GM12878 (cell line): Measurements from ENCODE around the gene ATP5MK. TPM values are rescaled to one million over a fixed set of nuclear protein-coding genes. Genes with fewer than 3 reads are reported as not detected.
A peak's percentile ranks its signal among the peaks of the same experiment; 100 is the strongest.

ENCODE experiments used
- EGR1 ChIP-seq, 2 experiments: IDR thresholded peaks; 1 replicate in 1 of 2; 2 replicates in 1 of 2; pipeline ENCODE4 v1.6.1; 2011 to 2012; ENCODE audit warnings: low read depth in 2 of 2, low read length in 2 of 2, borderline replicate concordance in 1 of 2, mild to moderate bottlenecking in 1 of 2, moderate library complexity in 1 of 2
- GABPA ChIP-seq: IDR thresholded peaks from 2 replicates; pipeline ENCODE4 v1.6.1; 2014; ENCODE audit warnings: antibody characterized with exemption, low read depth, mild to moderate bottlenecking, inconsistent platforms
- JUND ChIP-seq: IDR thresholded peaks from 2 replicates; pipeline ENCODE4 v1.6.1; 2012; ENCODE audit warnings: low read depth, mild to moderate bottlenecking, low read length, improper control_type of control experiment, moderate library complexity
- MEF2B ChIP-seq: fragments of 450-650 bp; IDR thresholded peaks from 2 replicates; pipeline ENCODE4 v1.6.1; 2018; ENCODE audit warnings: mild to moderate bottlenecking, moderate library complexity; ENCODE audit not compliant: partially characterized antibody, poor library complexity, severe bottlenecking
- PBX3 ChIP-seq: IDR thresholded peaks from 2 replicates; pipeline ENCODE4 v1.6.1; 2011; ENCODE audit warnings: mild to moderate bottlenecking, low read depth, low read length, moderate library complexity; ENCODE audit not compliant: insufficient replicate concordance
- POLR2A ChIP-seq: IDR thresholded peaks from 2 replicates; pipeline ENCODE4 v1.6.1; 2011; ENCODE audit warnings: low read depth, mild to moderate bottlenecking, low read length
- RFX5 ChIP-seq: IDR thresholded peaks from 2 replicates; pipeline ENCODE4 v1.6.1; 2011; ENCODE audit warnings: low read depth, low read length, improper control_type of control experiment
- RUNX3 ChIP-seq: IDR thresholded peaks from 2 replicates; pipeline ENCODE4 v1.6.1; 2012; ENCODE audit warnings: low read length, inconsistent platforms
- SIN3A ChIP-seq: IDR thresholded peaks from 2 replicates; pipeline ENCODE4 v1.6.1; 2012; ENCODE audit warnings: low read depth, low read length, improper control_type of control experiment
- SKIL ChIP-seq: fragments of 450-650 bp; IDR thresholded peaks from 2 replicates; pipeline ENCODE4 v1.6.1; 2017; ENCODE audit warnings: mild to moderate bottlenecking, low read depth, inconsistent platforms; ENCODE audit not compliant: poor library complexity, severe bottlenecking
- SMAD5 ChIP-seq: IDR thresholded peaks from 2 replicates; pipeline ENCODE4 v1.6.1; 2016; ENCODE audit warnings: antibody characterized with exemption, low read depth
- SP1 ChIP-seq: IDR thresholded peaks from one replicate; pipeline ENCODE4 v1.6.1; 2011; ENCODE audit warnings: low read depth, low read length
- STAT1 ChIP-seq: fragments of 450-650 bp; conservative IDR thresholded peaks from 2 replicates; pipeline ENCODE4 v1.6.1; 2014; ENCODE audit warnings: antibody characterized with exemption, mild to moderate bottlenecking
- USF2 ChIP-seq: IDR thresholded peaks from 2 replicates; pipeline ENCODE4 v1.6.1; 2011; ENCODE audit warnings: low read depth, low read length, improper control_type of control experiment, borderline replicate concordance
- ZBTB4 ChIP-seq: fragments of 450-650 bp; formaldehyde crosslinking; IDR thresholded peaks from 2 replicates; pipeline ENCODE4 v1.4.0; 2022; ENCODE audit warnings: mild to moderate bottlenecking, moderate library complexity
- ZBTB40 ChIP-seq: fragments of 450-650 bp; IDR thresholded peaks from 2 replicates; pipeline ENCODE4 v1.6.1; 2016; ENCODE audit warnings: mild to moderate bottlenecking, moderate library complexity, borderline replicate concordance
- ZNF384 ChIP-seq: IDR thresholded peaks from 2 replicates; pipeline ENCODE4 v1.6.1; 2012; ENCODE audit warnings: low read depth, mild to moderate bottlenecking, low read length, improper control_type of control experiment, borderline replicate concordance
- polyA plus RNA-seq, 11 experiments: library from polyadenylated mRNA; depleted of rRNA in 4 of 11; unstranded in 6 of 11; stranded (reverse) in 5 of 11; fragments of >200 nt; fragmentation: Nextera tagmentation in 4 of 11; fragmentation: Illumina TruSeq in 1 of 11; extraction: Ambion mirVana in 4 of 11; extraction: Trizol in 1 of 11; gene quantifications; 1 replicate in 1 of 11; 2 replicates in 10 of 11; pipeline versions ENCODE4 v1.2.1 to v1.2.3, GENCODE V29; 2011 to 2016; ENCODE audit warnings: inconsistent platforms in 2 of 11, missing spikeins in 2 of 11, low read depth in 1 of 11
- total RNA-seq, 4 experiments: library from RNA; depleted of rRNA in 3 of 4; stranded (reverse); fragments of >200 nt in 3 of 4; fragmentation: Illumina TruSeq in 1 of 4; extraction: Trizol in 1 of 4; gene quantifications; 2 replicates each; pipeline versions ENCODE4 v1.2.1 to v1.2.3, GENCODE V29; 2013 to 2021

Gene ATP5MK
- total and polyA plus RNA-seq, 10 of the 15 experiments (the other 5 are each of a cell fraction or from before 2014, with no cell fraction given), result 240 to 1,790 (median 626) TPM

- no peak for TF ChIP-seq STAT1
- TF ChIP-seq ZBTB4 (CRISPR knock-in tag), result no peak
- peak; percentile 85 for TF ChIP-seq RUNX3
- peak; percentile 99 for TF ChIP-seq GABPA
- peak; percentile 93 for TF ChIP-seq SMAD5
- TF ChIP-seq JUND, result 0 out of 2 replicates have a peak, but pooled peaks have one; percentile 9
- peak; percentile 98 for TF ChIP-seq ZBTB40
- TF ChIP-seq RFX5, result peak; percentile 60
- no peak for TF ChIP-seq SKIL
- peak; percentile 64 for TF ChIP-seq PBX3
- TF ChIP-seq ZNF384, result 0 out of 2 replicates have a peak, but pooled peaks have one; percentile 6
- TF ChIP-seq POLR2A, result peak; percentile 97
- TF ChIP-seq USF2, result no peak
- peak; percentile 71 for TF ChIP-seq SP1
- peak; percentile 94 for TF ChIP-seq SIN3A
- TF ChIP-seq MEF2B, result no peak
- TF ChIP-seq EGR1 (IDR thresholded peaks at IDR 0.05; ENCODE audit: borderline replicate concordance in 1 of 2, low read depth in 2 of 2, low read length in 2 of 2), result peak; percentile 58 to 98
Observed at GRCh38 chr10:103396067-103396788, at the start of gene ATP5MK, which contains the start of gene PDCD11 (continued).
